CD4-positive, alpha-beta T cell treated with Interleukin-17A for 4 hours (primary cell): Measurements from ENCODE around the gene SUMO3.

Experiments
- DNase-seq: peaks from one replicate; pipeline ENCODE4 v3.0.0-alpha.2; 2020; ENCODE audit warnings: mixed read lengths

The SUMO3 gene

DNA sequence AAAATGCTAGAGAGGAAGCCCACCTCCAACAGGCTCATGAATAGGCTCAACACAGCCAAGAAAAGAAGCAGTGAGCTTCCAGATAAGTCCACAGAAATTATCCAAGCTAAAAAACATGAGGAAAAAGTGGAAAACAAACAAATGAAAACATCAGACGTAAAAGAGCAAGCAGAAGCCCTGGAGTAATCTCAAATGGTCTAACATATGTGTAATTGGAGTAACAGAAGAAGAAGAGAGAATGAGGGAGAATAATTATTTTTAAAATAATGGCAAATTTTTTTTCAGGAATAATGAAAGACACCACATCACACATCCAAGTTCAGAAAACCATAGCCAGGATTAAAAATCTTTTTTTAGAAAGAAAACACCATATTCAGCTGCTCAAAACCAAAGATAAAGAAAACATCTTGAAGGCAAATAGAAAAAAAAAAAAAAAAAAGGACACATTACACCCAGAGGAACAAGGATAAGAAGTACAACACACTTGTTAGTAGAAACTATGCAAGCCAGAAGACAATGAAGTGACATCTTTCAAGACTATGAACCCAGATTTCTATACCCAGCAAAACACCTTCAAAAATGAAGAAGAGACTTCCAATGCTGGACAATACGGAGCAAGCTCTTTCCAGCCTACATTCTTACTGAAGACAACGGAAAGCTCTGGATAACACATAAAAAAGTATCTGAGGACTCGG, 10.6 kb upstream of the SUMO3 start:
- no peak for DNase-seq

DNA sequence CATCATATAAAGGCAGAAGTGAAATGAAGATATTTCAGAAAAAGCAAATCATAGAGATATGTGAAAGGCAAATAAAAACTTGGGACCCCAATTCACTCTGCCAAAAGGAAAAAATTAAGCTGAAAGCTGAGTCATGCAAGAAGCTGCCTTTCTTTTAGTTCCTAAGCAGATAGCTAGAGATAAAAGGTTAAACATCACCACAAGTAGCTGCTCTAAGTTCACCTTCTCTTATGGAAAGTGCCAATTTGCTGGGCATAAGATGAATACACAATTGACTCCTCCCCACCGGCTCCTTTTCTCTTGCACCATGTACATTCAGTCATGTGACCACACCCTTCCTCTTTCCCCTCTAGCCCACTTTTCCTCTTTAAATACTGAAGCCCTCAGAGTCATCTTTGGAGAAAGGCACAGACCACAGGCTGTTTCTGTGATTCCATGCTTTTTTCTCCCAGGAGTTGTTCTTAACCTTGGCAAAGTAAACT, 5.4 kb upstream of the SUMO3 start:
- no peak for DNase-seq

DNA sequence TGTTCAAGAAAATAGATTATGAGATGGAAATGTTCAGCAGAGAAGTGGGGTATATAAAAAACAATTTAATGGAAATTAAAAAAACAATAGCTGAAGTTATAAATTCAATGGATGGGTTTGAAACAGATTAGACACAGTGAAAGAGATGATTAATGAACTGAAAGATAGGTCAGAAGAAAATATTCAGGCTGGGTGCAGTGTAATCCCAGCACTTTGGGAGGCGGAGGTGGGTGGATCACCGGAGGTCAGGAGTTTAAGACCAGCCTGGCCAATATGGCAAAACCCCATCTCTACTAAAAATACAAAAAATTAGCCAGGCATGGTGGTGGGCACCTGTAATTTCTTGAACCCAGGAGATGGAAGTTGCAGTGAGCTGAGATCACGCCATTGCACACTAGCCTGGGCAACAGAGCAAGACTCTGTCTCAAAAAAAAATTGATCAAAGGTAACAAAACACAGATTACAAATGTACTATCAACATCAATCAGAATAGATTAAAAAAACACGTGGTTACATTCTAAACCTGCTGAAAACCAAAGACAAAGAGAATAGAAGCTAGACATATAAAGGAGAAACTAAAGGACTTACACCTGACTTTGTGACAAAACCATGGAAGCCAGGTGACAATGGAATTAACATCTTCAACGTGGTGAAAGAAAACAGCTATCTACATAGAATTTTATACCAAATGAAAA, 4.8 kb upstream of the SUMO3 start:
- DNase-seq, result no peak

DNA sequence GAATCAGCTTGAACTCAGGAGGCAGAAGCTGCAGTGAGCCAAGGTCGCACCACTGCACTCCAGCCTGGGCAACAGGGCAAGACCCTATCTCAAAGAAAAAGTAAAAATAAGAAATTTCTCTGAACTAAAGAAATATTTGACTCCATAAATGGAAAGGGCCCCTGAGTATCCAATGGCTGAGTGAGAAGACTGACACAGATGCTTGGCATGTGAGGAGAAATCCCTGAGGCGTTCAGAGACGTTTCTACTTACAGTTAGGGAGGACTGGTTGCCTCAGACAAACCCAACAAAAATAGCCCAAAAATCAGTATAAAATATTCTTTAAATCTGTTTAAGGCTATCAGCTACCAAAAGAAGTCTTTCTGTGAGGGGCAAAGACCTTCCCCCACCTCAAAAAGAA, 3.0 kb upstream of the SUMO3 start:
- no peak for DNase-seq

DNA sequence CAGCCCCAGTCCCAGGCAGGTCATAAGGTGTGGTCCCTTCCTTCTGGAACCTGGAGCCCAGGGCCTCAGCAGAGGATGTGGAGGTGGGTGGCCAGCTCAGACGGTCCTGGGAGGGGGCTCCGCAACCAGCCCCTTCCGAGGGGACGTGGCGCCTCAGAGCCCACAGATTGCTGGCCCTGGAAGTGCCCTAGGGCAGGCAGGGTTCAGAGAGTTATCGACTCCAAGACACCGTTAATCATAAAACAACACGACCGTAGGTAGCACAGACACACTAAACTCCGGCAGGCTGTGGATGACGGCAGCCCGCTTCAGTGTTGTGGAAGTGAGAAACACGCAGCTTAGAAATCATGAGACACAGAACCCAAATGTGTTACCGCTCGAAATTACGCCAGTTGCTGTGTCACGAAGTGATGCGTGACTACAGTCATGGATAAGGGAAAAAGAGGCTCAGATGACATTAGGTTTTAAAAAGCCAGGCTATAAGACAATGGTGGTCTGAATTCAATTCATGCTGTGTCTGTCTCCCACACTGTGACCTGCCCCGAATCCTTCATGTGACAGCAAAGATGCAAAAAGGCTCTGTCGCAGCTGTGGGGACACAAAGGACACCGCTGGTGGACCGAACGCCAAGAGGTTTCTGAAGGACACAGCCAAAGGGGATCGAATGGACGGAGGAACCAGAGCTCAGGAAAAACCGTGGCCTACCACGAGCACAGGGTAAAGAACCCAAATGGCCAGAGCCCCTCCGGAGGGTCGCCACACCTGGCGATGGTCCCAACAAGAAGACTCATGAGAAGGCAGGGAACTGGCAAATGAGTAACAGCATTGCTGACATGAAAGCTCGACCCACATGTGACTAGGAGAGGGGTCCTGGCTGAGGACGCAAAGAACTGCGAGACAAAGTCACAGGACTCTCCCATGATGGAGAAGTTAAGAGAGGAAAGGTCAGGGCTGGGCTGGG, 1.7 kb upstream of the SUMO3 start:
- DNase-seq, result no peak

DNA sequence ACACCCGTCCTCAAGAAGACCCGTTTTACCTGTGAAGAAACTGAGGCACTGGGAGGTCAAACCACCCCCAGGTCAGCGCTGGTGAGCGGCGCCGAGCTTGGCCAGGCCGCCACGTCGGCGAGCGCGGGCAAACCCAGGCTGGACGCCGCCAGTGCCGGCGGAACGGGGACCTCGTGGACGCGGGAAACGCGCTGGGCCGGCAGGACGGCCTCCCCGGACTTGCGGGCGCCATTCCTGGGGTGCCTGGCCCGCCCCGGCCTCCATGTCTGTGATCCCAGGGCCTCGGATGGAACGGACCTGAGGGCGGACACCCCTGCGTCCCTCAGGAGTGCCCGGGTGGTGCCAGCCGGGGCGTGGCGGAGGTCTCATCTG, 764 bp upstream of the SUMO3 start:
- DNase-seq, result no peak

DNA sequence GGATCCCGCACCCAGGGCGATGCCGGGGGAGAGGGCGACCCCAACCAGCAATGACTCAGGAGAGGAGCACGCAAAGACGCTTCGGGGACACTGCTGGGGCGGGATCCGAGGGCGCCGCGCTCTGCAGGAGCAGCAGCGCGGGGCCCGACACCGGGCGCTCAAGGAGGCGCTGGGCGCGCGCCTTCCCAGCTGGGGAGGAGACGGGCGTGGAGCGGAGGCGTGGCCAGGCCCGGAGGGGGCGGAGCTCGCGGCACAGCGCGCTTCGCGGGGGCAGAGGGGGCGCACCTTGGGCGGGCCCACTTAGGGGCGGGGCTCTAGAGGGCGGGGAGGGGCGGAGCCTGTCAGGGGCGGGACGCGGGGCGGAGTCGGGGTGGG, 369 bp downstream of the SUMO3 start:
- DNase-seq, result peak; percentile 96

DNA sequence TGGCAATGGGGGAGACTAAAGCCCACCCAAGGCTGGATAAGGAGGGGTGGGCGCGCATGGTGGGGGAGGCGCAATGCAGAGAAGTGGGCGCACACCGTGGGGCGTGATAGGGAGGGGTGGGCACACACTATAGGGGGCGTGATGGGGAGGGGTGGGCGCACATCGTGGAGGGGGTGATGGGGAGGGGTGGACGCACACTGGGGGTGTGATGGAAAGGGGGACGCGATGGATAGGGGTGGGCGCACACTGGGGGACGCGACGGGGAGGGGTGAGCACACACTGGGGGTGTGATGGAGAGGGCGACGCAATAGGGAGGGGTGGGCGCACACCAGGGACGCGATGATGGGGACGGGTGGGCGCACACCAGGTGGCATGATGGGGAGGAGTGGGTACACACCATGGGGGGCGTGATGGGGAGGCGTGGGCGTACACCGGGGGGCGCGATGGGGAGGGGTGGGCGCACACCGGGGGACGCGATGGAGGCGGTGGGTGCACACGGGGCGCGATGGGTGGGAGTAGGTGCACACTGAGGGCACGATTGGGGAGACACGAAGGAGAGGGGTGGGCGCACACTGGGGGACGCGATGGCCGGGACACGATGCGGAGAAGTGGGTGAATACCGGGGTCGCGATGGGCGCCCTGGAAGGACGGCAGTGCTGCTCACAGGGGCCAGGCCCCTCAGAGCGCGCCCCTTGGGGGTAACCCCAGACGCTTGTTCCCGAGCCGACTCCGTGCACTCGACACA, 929 bp downstream of the SUMO3 start:
- no peak for DNase-seq

DNA sequence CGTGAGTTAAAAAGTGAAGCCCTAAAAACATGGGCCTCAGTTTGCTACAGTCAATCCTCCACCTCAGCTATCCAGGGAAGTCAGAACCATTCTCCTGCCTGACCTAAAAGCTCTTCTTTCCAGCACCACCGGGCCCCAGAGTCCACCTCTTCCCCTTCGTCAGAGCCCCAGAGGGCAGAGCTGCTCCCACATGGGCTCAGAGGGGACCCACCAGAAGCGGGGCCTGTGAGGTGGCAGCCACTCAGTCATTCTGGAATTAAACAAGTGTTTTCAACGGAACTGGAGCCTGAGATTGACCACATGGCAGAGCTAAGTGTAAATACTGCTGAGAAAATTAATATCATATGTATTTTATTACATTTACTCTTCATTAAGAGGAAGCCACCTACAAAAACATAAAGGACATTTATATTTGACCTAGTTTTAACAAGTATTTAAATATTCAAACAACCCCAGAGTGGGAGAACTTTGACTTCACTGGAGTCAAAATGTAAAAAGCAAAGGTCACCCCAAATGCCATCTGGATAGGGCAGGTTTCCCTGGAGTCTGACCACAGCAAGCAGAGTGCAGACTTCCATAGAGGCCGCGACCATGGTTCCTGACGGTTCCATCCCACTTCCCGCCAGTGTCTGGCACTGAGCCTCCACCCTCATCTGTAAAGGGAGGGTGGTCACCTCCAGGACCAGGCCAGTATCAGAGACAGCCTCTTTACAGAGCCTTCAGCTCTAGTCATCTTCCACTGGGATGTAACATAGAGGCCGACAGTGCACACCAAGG, 1.8 kb downstream of the SUMO3 start:
- DNase-seq, result no peak

DNA sequence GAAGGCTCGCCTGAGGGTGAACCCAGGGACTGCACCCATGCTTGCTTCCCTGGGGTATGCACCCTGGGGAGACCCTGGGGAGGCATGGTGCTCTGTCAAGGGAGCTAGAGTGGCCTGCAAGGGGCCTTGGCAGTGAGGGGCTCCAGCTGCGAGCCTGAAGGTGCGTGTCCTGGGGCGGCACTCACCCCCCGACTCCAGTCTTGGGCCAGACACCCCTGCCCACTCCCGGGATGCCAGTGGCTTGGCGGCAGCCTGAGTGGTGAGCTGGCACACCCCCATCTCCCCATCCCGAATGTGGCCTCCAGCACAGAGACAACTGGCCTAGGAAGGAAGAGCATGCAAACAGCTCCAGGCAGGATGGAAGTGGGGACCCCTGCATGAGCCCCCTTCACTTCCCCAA, 2.6 kb downstream of the SUMO3 start:
- DNase-seq, result no peak

DNA sequence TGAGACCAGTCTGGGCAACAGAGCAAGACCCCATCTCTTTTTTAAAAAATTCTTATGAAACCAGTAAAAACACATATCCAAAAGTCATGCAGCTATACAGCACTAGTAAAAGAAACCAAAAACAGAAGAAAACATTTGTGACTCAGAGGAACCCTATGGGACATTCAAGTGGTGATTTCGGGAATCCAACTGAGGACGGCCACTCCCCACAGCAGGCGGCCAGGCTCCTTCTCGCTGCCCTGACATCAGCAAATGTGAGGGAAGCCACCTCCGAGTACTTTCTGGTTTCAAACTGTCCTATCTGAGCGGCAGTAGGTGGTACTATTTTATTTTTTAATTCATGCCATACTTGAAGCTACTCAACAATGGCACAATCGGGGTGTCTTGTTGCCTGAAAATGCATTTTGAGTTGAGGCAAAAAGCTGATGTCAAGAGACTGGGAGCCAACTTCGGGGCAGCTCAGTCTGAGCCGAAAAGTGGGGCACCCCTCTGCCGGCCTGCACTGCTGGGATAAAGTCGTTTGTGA, 3.3 kb downstream of the SUMO3 start:
- no peak for DNase-seq

DNA sequence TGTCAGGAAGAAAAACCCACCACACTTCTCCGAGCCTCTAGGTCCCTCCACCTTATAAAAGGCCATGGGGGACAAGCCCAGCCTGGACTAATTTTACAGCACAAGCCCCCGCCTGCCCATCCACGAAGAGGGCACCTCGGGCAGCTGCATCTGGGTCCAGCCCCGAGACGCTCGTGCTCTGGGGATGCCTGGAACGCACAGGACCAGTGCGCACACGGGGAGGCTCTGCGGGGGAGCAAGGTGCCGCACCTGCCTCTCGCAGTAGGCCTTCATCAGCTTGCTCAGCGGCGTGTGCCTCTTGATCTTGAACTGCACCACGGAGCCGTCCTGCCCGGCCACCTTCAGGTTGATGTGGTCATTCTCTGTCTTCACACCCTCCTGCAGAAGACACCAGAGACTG, 4.1 kb downstream of the SUMO3 start:
- DNase-seq, result no peak

DNA sequence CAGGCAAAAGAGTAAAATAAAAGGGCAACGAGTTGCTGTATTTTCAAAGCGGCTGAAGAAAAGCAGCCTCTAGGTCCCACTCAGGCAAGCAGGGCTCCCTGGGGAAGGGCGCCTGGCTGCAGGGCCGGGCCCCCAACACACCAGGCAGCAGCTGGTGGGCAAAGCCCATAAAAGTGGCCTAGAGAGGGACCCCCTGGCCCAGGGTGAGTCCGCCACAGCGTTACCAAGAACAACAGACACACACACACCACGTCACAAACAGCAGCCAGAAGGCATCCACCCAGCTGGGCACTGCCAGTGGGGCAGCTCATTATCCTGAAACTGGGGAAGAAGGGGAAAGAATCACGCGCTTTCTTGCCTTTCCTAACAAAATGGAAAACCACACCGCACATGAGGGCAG, 4.7 kb downstream of the SUMO3 start:
- DNase-seq, result no peak

DNA sequence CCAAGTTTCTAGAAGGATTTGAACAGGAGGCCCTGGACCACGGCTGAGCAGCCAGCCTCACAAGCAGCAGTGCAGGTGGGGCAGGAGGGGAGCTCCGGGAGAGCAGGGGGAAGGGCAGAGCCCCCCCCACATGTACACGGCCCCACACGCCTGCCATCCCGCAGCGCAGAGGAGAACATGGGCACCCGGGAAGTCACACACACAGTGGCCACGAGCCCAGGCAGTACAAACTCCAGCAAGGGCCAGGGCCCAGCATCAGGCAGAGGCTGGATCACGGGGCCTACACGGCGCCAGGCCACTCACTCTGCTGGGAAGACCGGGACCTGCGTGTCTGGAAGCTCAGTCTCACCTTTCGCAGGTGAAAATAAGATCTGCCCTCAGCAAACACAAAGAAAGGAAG, 5.2 kb downstream of the SUMO3 start:
- DNase-seq, result no peak

DNA sequence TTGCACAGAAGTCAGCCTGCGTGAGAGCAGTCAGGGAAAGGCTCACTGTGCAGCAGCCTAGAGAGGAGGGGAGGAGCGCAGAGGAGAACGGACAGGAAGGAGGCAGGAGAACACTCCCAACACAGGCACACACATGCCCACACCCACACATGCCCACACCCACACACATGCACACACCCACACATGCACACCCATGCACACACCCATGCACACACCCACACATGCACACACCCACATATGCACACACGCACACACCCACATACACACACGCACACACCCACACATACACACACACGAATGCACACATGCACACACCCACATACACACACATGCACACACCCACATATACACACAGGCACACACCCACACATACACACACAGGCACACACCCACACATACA, 7.1 kb downstream of the SUMO3 start:
- DNase-seq, result no peak

DNA sequence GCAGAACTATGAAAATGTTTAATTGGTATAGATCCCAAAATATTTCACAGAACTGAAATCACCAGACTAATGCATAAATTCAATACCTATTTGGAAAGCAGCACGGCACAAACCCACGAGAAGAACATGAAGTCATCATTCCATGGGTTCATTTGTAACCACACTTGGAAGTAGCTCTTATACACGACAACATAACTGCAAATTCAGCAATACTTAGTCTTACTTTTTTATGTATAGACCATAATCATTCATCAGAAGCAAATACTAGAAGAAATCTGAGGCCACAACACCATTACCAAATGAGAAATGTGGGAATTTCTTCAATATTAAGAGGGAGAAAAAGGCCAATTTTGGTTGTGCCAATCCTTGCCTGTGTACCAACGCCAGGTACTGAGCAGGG, 12.0 kb downstream of the SUMO3 start:
- no peak for DNase-seq

DNA sequence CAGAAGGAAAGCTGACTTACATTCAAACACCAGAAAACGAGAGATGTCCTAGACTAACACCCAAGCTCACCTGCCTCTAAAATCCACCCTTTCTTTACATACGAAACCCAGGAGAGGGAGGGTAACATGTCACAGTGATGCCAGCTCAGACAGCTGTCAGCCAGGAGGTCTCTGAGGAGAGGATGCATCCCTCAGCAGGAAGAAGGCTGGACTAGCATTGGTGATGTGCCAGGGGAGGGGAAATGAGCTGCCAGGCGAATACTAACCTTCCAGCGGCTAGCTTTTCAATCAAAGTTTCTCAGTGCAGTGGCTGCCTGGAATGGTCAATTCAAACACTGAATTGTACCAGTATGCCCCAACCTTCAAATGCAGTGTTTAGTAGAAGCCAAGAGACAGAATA, 12.6 kb downstream of the SUMO3 start:
- DNase-seq, result no peak

DNA sequence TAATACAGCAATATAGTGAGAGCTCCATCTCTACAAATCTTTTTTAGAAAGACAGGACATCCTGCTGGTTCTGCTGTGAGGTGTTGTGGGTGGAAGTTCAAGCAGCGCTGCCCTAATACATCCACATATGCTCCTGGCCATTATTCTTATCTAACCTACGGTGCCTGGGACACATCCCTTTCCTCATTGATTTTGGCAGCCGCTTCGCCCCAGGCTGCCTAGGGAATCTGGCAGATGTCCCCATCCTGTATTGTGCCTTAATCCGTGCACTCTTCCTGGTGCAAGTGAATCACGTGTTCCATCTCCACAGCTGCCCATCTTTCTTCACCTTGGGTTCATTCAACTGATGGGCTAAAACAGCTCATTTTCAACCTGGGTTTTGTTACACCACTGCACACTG, 13.1 kb downstream of the SUMO3 start:
- DNase-seq, result no peak

DNA sequence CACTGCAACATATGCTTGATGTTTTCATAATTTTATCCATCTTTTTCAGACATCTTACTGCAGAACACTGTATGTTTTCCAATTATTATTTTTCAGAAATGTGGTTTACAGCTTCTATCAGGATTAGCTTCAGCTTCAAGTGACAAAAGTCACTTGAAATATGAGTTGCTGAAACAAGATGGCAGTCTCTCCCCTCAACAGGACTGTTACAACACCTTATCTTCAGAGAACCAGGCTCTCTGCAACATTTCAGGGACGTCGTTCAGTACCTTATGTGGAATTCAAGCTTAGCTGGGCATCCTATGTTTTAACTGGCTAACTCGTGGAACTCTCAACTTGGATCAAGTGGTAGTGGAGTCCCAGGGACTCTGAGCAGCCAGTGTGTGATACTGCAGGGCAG, 14.2 kb downstream of the SUMO3 start:
- DNase-seq, result no peak

DNA sequence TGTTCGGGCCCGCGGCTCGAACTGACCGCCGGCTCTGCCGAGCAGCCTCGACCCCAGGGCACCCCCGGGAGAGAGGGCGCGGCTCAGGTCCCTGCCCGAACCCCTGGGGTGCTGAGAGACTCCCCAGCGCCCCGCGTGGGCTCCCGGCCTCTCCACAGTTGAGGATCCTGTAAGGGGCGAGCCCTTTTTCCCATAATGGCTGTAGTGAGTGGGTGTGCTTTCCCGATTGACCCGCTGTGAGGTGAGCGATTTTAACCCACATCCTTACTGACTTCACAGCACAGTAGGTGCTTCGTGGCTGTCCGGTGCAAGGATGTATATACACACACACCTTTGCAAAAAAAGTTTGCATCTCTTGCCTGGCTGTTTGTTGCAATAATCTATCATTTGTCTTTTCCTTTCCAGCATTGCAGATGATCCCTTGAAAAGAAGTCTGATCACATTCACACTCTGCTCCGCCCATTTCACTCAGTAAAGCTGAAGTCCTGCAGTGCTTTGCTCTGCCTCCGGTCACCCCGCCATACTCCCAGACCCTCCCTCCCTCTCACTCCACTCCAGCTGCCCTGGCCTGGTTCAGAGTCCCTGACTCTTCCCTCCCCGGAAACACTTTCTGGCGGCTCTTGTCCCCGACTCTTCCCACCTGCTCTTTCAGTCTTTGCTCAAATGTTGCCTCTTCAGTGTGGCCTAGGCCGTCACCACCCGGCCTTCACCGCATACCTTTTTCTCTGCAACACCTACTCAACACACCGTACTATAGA, 15.3 kb downstream of the SUMO3 start:
- DNase-seq, result no peak
